ENCODE data around the gene LINGO3. TPM values are rescaled to one million over a fixed set of nuclear protein-coding genes. Genes with fewer than 3 reads are reported as not detected.

LINGO3 gene
- total RNA-seq, 6 donors from 2014 or later = 0.10 to 0.61 (median 0.17) TPM; not detected in 3

DNA sequence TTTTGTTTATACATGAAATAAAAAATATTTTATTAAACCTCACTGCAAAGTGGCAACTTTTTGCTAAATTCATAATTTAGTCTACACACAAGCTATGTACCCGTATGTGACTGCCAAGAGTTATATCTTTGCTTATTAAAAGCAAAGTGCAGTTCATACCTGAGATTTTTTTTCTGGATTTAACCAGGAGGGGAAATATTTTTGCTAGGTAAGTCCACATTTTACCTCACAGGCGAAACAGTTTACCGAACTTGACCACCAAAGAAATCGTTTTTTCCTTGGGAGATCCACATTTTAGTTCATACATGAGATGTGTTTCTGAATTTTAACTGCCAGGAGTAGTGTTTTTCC, 39.5 kb downstream of the LINGO3 start:
- Histone ChIP-seq H3K27me3 (no peaks in the 10 kb centered on the region), H3K9me3 (no peaks in the 10 kb centered on the region), H3K27ac (peak overlapping the region in 2 of 4 donors; percentile 99), H3K4me1 (peaks cover 42 to 61% (median 52%) of the 10 kb centered on the region in 4 donors), H3K36me3 (peaks cover 9 to 24% (median 17%) of the 10 kb centered on the region in 4 donors), H3K4me3 (peak overlapping the region in 3 of 4 donors; percentile 98 to 99 (median 98))
- DNase-seq = no peak
- WGBS, 2 donors = 83 to 88% methylated on average over 4 of the region's 4 CpGs
- TF ChIP-seq POLR2A (IDR thresholded peaks at IDR 0.05) (no peak), POLR2AphosphoS5 (IDR thresholded peaks at IDR 0.05) (no peak), EP300 (IDR thresholded peaks at IDR 0.05) (no peak)
- TF ChIP-seq, protein P1, sequence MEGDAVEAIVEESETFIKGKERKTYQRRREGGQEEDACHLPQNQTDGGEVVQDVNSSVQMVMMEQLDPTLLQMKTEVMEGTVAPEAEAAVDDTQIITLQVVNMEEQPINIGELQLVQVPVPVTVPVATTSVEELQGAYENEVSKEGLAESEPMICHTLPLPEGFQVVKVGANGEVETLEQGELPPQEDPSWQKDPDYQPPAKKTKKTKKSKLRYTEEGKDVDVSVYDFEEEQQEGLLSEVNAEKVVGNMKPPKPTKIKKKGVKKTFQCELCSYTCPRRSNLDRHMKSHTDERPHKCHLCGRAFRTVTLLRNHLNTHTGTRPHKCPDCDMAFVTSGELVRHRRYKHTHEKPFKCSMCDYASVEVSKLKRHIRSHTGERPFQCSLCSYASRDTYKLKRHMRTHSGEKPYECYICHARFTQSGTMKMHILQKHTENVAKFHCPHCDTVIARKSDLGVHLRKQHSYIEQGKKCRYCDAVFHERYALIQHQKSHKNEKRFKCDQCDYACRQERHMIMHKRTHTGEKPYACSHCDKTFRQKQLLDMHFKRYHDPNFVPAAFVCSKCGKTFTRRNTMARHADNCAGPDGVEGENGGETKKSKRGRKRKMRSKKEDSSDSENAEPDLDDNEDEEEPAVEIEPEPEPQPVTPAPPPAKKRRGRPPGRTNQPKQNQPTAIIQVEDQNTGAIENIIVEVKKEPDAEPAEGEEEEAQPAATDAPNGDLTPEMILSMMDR (IDR thresholded peaks at IDR 0.05) = no peak
- no peak for ATAC-seq (ENCODE audit: low FRiP score in 2 of 2)

DNA sequence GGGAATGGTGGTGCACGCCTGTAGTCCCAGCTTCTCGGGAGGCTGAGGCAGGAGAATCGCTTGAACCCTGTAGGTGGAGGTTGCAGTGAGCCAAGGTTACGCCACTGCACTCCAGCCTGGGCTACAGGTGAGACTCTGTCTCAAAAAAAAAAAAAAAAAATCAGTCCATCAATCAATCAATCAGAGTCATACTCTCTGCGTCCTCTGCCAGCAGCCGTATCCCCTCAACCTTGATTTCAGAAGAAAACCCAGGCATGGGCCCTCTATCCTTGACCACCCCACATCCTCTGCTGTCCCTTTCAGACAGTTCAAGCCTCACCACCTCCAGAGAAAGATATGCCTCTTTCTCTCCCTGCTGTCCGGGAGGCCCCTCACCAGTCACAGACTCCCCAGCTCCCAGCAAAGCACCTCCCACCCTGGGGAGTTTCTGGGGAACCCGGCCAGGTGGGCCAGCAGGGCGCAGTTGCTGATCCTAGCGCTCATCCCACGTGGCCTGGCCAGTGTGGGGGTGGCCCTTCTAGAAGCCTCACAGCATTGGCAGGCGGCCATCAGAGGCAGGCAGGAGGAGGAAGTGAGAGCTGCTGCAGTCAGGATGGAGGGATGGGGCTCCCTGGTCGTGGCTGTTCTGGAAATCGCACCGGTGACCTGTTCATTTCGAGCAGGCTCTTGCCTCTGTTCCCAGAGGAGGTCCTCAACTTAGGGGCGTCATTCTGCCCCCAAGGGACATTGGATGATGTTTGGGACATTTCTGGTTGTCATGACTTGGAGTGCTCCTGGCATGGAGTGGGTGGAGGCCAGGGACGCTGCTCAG, 41.6 kb downstream of the LINGO3 start:
- H3K36me3 ChIP-seq = peaks cover 0 to 3% (median 0%) of the 10 kb centered on the region in 4 donors
- no peak overlapping the region for H3K4me3 ChIP-seq
- H3K27ac ChIP-seq = peak overlapping the region; percentile 20 to 82 (median 45)
- peak; percentile 45 to 55 for ATAC-seq (ENCODE audit: low FRiP score in 2 of 2)
- WGBS, 2 donors = 43 to 52% methylated on average over 11 to 15 of the region's 18 CpGs
- peak; percentile 79 to 94 for DNase-seq
- no peaks in the 10 kb centered on the region for H3K27me3 ChIP-seq
- H3K4me1 ChIP-seq = peaks cover 21 to 40% (median 31%) of the 10 kb centered on the region in 4 donors
- no peaks in the 10 kb centered on the region for H3K9me3 ChIP-seq
- TF ChIP-seq POLR2AphosphoS5 (IDR thresholded peaks at IDR 0.05) = peak; percentile 12 to 34
- TF ChIP-seq, protein P1 (IDR thresholded peaks at IDR 0.05) = no peak
- TF ChIP-seq POLR2A (IDR thresholded peaks at IDR 0.05) = peak in 1 of 4 donors; percentile 63
- peak in 1 of 4 donors; percentile 24 for TF ChIP-seq EP300 (IDR thresholded peaks at IDR 0.05)

DNA sequence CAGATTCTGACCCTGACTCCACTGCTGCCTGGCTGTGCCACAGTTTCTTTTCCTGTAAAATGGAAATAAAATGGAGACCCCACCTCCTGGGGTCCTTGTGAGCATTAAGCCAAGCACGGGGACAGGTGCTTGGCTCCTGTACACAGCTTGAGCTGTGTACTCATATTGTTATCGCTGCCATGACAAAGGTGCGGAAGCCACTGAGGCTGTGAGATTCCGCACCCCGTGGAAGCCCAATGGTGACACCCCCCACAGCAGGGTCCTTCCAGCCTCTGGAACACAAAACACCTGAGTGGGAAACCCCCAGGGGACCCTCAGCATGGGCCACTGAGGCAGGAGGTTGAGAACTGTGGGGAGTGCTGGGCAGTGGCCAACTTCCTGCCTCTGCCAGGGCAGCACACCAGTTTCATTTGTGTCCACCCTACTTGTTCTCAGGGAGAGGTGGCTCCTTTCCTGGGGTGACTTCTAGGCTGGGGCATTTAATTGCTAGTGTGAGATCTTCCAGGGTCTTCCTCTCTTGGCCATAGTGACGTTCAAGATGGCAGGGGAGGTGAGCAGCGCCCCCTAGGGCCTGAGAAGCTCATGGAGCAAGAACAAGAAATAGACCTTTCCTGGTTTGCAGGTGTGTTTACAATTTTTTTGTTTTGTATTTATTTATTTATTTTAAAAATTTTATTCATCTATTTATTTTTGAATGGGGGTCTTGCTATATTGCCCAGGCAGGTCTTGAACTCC, 46.3 kb downstream of the LINGO3 start:
- Histone ChIP-seq H3K4me3 (no peak overlapping the region), H3K27ac (no peak overlapping the region), H3K27me3 (no peaks in the 10 kb centered on the region), H3K4me1 (peaks cover 6 to 13% (median 8%) of the 10 kb centered on the region in 4 donors), H3K36me3 (no peaks in the 10 kb centered on the region), H3K9me3 (no peaks in the 10 kb centered on the region)
- ATAC-seq (ENCODE audit: low FRiP score in 2 of 2) (peak in 1 of 2 donors; percentile 15), DNase-seq (peak in 1 of 2 donors; percentile 61)
- 69 to 70% methylated on average over 7 of the region's 7 CpGs for WGBS, 2 donors
- TF ChIP-seq POLR2A (IDR thresholded peaks at IDR 0.05) = no peak
- TF ChIP-seq, protein P1 (IDR thresholded peaks at IDR 0.05) = peak in 5 of 6 experiments; percentile 32 to 66 (median 34)

DNA sequence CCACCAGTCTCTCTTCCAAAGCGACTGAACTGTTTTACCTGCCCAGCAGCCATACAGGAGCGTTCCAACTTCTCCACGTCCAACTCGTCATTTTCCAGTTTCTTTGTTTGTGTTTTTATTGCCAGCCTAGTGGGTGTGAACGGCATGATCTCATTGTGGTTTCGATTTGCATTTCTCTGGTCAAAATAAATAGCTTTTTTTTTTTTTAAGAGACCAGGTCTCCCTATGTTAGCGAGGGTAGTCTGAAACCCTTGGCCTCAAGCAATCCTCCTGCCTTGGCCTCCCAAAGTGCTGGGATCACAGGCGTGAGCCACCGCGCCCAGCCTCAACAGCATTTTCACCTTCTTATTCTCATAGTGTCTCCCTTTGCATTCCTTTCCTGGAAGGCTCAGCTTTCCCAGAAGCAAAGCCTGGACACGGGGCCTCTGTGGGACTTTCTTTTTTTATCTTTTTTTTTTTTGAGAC, 47.6 kb downstream of the LINGO3 start:
- Histone ChIP-seq H3K36me3 (no peaks in the 10 kb centered on the region), H3K9me3 (no peaks in the 10 kb centered on the region), H3K27ac (no peak overlapping the region), H3K4me1 (peaks cover 0 to 7% (median 3%) of the 10 kb centered on the region in 4 donors), H3K4me3 (no peak overlapping the region), H3K27me3 (no peaks in the 10 kb centered on the region)
- TF ChIP-seq EP300 (IDR thresholded peaks at IDR 0.05) (no peak), POLR2AphosphoS5 (IDR thresholded peaks at IDR 0.05) (no peak), POLR2A (IDR thresholded peaks at IDR 0.05) (no peak)
- DNase-seq (no peak), ATAC-seq (ENCODE audit: low FRiP score in 2 of 2) (peak in 1 of 2 donors; percentile 43)
- 74 to 84% methylated on average over 11 of the region's 11 CpGs for WGBS, 2 donors

DNA sequence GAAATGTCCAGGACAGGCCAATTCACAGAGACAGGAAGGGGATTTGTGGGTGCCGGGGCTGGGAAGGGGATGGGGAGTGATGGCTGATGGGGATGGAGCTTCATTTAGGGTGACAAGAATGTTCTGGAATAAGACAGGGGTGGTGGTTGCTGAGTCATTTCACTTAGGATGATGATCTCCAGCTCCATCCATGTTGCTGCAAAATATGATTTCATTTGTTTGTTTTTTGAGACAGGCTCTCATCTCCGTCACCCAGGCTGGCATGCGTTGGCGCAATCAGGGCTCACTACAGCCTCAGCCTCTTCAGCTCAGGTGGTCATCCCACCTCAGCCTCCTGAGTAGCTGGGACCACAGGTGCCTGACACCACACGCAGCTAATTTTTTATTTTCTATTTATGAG, 48.6 kb downstream of the LINGO3 start:
- 81 to 90% methylated on average over 5 of the region's 5 CpGs for WGBS, 2 donors
- no peaks in the 10 kb centered on the region for H3K27me3 ChIP-seq
- H3K36me3 ChIP-seq = no peaks in the 10 kb centered on the region
- no peak for TF ChIP-seq POLR2A (IDR thresholded peaks at IDR 0.05)
- TF ChIP-seq EP300 (IDR thresholded peaks at IDR 0.05) = no peak
- TF ChIP-seq POLR2AphosphoS5 (IDR thresholded peaks at IDR 0.05) = no peak
- TF ChIP-seq, protein P1 (IDR thresholded peaks at IDR 0.05) = no peak
- H3K4me1 ChIP-seq = no peaks in the 10 kb centered on the region
- DNase-seq (no peak), ATAC-seq (ENCODE audit: low FRiP score in 2 of 2) (peak in 1 of 2 donors; percentile 4)
- no peaks in the 10 kb centered on the region for H3K9me3 ChIP-seq
- H3K27ac ChIP-seq = no peak overlapping the region
- H3K4me3 ChIP-seq = no peak overlapping the region
